ENCODE results near the gene TUFT1. TPM values are rescaled to one million over a fixed set of nuclear protein-coding genes. Genes with fewer than 3 reads are reported as not detected.

Gene TUFT1
- total RNA-seq, 1 experiment from 2014 or later: 12.3 TPM

- no peak overlapping the region for H3K4me2 ChIP-seq (ENCODE audit: low read length)
Measured at GRCh38 chr1:151596166-151596953, 56.3 kb downstream of the TUFT1 start.

More at GRCh38 chr1:151596166-151596953, 56.3 kb downstream of the TUFT1 start:
- ATAC-seq (no peak), DNase-seq (ENCODE audit: low read depth, low spot score) (no peak)
- no TSS peak for BruUV-seq (replicated peaks)
- no peak overlapping the region for H3K9ac ChIP-seq (ENCODE audit: low read length)
- ChIA-PET POLR2A (interaction anchor here (1.0 kb wide), 1 partner anchor 12 kb away, joined by 4 read pairs; no protein-coding TSS in a partner anchor), CTCF (no interaction called here), RAD21 (ENCODE audit: low non-redundant PET in 1 of 2, low total read pairs in 2 of 2, uncharacterized antibody in 2 of 2, unreplicated experiment in 2 of 2) (no interaction called here)
- H3K4me1 ChIP-seq (ENCODE audit: control insufficient read depth in 1 of 2, insufficient read depth in 2 of 2, low read length in 2 of 2): peaks cover 3 to 13% of the 10 kb centered on the region in 2 experiments; a peak in 3 of 4 replicates
- no peaks in the 10 kb centered on the region for H3K9me3 ChIP-seq (ENCODE audit: control insufficient read depth in 1 of 2, insufficient read depth in 1 of 2, low read depth in 1 of 2, low read length in 2 of 2)
- H3K27ac ChIP-seq (ENCODE audit: low read depth, low read length): no peak overlapping the region
- H3K4me3 ChIP-seq (replicated peaks in 1 of 2; ENCODE audit: low read depth in 1 of 2, low read length in 2 of 2): no peak overlapping the region
- H2AFZ ChIP-seq (ENCODE audit: low read depth, low read length, poor library complexity, severe bottlenecking): no peak overlapping the region
- H3K79me2 ChIP-seq (ENCODE audit: insufficient read depth, low read length): no peaks in the 10 kb centered on the region
- intact Hi-C loops (cut with micrococcal nuclease): no loop called here
- H3K9me2 ChIP-seq (ENCODE audit: insufficient read depth): no peaks in the 10 kb centered on the region
- H3K27me3 ChIP-seq (ENCODE audit: insufficient read depth, low read length): no peaks in the 10 kb centered on the region
- no peak for TF ChIP-seq ZBTB33 (IDR thresholded peaks at IDR 0.05; ENCODE audit: extremely low read depth, insufficient replicate concordance, low read length)
- no peak for TF ChIP-seq EZH2phosphoT487 (IDR thresholded peaks at IDR 0.05; ENCODE audit: borderline replicate concordance)
- no peak for TF ChIP-seq CTCF (IDR thresholded peaks at IDR 0.05 in 2 of 3, conservative IDR thresholded peaks at IDR 0.05 in 1 of 3; ENCODE audit: borderline replicate concordance in 1 of 3, insufficient read depth in 1 of 3, low read depth in 2 of 3, low read length in 2 of 3)
- TF ChIP-seq FOSL1 (IDR thresholded peaks at IDR 0.05; ENCODE audit: low read depth): no peak
- no peak for TF ChIP-seq POLR2AphosphoS5 (IDR thresholded peaks at IDR 0.05; ENCODE audit: low read depth, low read length)
- no peak for TF ChIP-seq YY1 (IDR thresholded peaks at IDR 0.05; ENCODE audit: extremely low read depth, insufficient replicate concordance, low read depth, low read length)
- TF ChIP-seq POLR2A (IDR thresholded peaks at IDR 0.05; ENCODE audit: borderline replicate concordance, extremely low read depth, insufficient read depth, insufficient read length): no peak
- TF ChIP-seq ELF1 (IDR thresholded peaks at IDR 0.05; ENCODE audit: borderline replicate concordance, low read depth): no peak
- no peak for TF ChIP-seq SIN3A (IDR thresholded peaks at IDR 0.05; ENCODE audit: low read depth)
- TF ChIP-seq REST (IDR thresholded peaks at IDR 0.05; ENCODE audit: low read depth): no peak
- no peak for TF ChIP-seq ZFX (IDR thresholded peaks at IDR 0.05)
- no peak for TF ChIP-seq CEBPB (IDR thresholded peaks at IDR 0.05; ENCODE audit: low read depth)
- no peak for TF ChIP-seq SP1 (IDR thresholded peaks at IDR 0.05; ENCODE audit: low read depth)
- no peak for TF ChIP-seq EZH2 (IDR thresholded peaks at IDR 0.05)
- no peak for TF ChIP-seq JUND (IDR thresholded peaks at IDR 0.05)
- TF ChIP-seq EGR1 (IDR thresholded peaks at IDR 0.05; ENCODE audit: low read depth): no peak
- no peak for TF ChIP-seq SRF (IDR thresholded peaks at IDR 0.05; ENCODE audit: low read depth)
- no peak for TF ChIP-seq TCF7L2 (IDR thresholded peaks at IDR 0.05; ENCODE audit: borderline replicate concordance, extremely low read depth, insufficient read depth, insufficient read length)
- TF ChIP-seq RAD21 (IDR thresholded peaks at IDR 0.05; ENCODE audit: low read depth): no peak
- H3K36me3 ChIP-seq (ENCODE audit: control insufficient read depth in 1 of 2, insufficient read depth in 2 of 2, low read length in 2 of 2): no peaks in the 10 kb centered on the region
- no peaks in the 10 kb centered on the region for H4K20me1 ChIP-seq (ENCODE audit: insufficient read depth)
